22Rv1 (cell line): Measurements from ENCODE around the gene MORN5.

Experiments
- ZFX ChIP-seq: fragments of 450-650 bp; IDR thresholded peaks from 2 replicates; pipeline ENCODE4 v1.6.1; 2017; ENCODE audit warnings: antibody characterized with exemption, borderline replicate concordance
- TF ChIP-seq, protein P1 (sequence below): fragments of 450-650 bp; IDR thresholded peaks from 2 replicates; pipeline ENCODE4 v1.5.1; 2017; ENCODE audit warnings: mild to moderate bottlenecking

DNA sequence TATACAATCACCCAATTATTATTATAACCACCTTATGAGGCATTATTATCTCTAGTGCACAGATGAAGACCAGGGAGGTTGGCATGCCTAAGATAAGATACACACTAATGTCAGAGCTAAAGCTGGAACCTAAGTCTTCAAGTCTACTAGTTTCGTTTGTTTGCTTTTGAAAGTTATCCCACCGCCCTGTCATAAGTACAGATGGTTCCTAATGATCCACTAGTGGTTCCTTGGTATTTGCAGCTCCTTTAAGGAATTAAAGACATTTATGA, 14.2 kb upstream of the MORN5 start:
- TF ChIP-seq, protein P1, sequence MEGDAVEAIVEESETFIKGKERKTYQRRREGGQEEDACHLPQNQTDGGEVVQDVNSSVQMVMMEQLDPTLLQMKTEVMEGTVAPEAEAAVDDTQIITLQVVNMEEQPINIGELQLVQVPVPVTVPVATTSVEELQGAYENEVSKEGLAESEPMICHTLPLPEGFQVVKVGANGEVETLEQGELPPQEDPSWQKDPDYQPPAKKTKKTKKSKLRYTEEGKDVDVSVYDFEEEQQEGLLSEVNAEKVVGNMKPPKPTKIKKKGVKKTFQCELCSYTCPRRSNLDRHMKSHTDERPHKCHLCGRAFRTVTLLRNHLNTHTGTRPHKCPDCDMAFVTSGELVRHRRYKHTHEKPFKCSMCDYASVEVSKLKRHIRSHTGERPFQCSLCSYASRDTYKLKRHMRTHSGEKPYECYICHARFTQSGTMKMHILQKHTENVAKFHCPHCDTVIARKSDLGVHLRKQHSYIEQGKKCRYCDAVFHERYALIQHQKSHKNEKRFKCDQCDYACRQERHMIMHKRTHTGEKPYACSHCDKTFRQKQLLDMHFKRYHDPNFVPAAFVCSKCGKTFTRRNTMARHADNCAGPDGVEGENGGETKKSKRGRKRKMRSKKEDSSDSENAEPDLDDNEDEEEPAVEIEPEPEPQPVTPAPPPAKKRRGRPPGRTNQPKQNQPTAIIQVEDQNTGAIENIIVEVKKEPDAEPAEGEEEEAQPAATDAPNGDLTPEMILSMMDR: no peak
- TF ChIP-seq ZFX: no peak
